Breast epithelium (tissue), 3 donors: ENCODE measurements around the gene UTP14A.

Experiments
- CTCF ChIP-seq, 3 donors: fragments of 450-650 bp; IDR thresholded peaks; one replicate each; pipeline ENCODE4 v1.5.1; 2016 to 2017; ENCODE audit warnings: antibody characterized with exemption in 3 of 3, mild to moderate bottlenecking in 3 of 3, moderate library complexity in 3 of 3
- POLR2A ChIP-seq: fragments of 450-650 bp; IDR thresholded peaks from one replicate; pipeline ENCODE4 v1.6.1; 2016; ENCODE audit warnings: antibody characterized with exemption, mild to moderate bottlenecking, moderate library complexity
- POLR2AphosphoS5 ChIP-seq, 3 donors: sonication (generic); formaldehyde crosslinking; IDR thresholded peaks; one replicate each; pipeline ENCODE4 v1.6.1; 2017; ENCODE audit warnings: antibody characterized with exemption in 3 of 3

- TF ChIP-seq CTCF (IDR thresholded peaks at IDR 0.05) (no peak), POLR2A (no peak), POLR2AphosphoS5 (IDR thresholded peaks at IDR 0.05) (no peak)
Measured at GRCh38 chrX:129934952-129935351, 29.0 kb downstream of the UTP14A start.
